Dendritic cell treated with granulocyte-macrophage colony-stimulating factor and Interleukin-4, amounts not matched to agents 40 ng/mL and 50 ng/mL, for 4 days (primary cell): ENCODE measurements around the gene TSPAN5.

ENCODE experiments used
- H3K27ac Mint-ChIP-seq: one replicate; pipeline ENCODE4 v1.8.0; 2022; ENCODE audit warnings: mild to moderate bottlenecking, mixed read lengths
- H3K27me3 Mint-ChIP-seq: one replicate; pipeline ENCODE4 v1.8.0; 2022; ENCODE audit warnings: mild to moderate bottlenecking, mixed read lengths
- H3K36me3 Mint-ChIP-seq: one replicate; pipeline ENCODE4 v1.8.0; 2022; ENCODE audit warnings: low read depth, mixed read lengths
- H3K4me1 Mint-ChIP-seq: one replicate; pipeline ENCODE4 v1.8.0; 2022; ENCODE audit warnings: low read depth, mixed read lengths
- H3K4me3 Mint-ChIP-seq: one replicate; pipeline ENCODE4 v1.8.0; 2022; ENCODE audit warnings: mild to moderate bottlenecking, moderate library complexity, mixed read lengths
- H3K9me3 Mint-ChIP-seq: one replicate; pipeline ENCODE4 v1.8.0; 2022; ENCODE audit warnings: mixed read lengths
- intact Hi-C: fragments of 100-400 bp; cut with micrococcal nuclease; formaldehyde crosslinking; loops from one replicate; pipeline ENCODE4 v1.15.0; 2022

Gene TSPAN5

DNA sequence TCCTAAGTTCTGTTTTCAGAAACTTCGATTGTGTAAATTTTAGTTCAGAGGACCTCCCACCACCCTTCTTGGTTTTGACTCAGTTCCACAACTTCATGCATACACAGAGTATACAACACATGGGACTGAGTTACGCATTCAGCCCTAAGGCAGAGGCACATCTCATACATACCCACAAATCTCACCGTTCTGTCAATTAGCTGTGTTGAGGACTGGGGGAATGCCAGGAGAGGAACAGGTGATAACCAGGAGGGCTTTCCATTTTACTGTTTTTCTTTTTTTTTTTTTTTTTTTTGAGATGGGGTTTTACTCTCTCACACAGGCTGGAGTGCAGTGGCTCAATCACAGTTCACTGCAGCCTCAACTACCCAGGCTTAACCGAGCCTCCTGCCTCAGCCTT, 150.2 kb downstream of the TSPAN5 start:
- Mint-ChIP-seq H3K27ac (no peak overlapping the region), H3K9me3 (no peaks in the 10 kb centered on the region), H3K36me3 (no peaks in the 10 kb centered on the region), H3K4me1 (peaks cover 4% of the 10 kb centered on the region), H3K27me3 (no peaks in the 10 kb centered on the region), H3K4me3 (no peak overlapping the region)
- intact Hi-C loops: no loop called here

DNA sequence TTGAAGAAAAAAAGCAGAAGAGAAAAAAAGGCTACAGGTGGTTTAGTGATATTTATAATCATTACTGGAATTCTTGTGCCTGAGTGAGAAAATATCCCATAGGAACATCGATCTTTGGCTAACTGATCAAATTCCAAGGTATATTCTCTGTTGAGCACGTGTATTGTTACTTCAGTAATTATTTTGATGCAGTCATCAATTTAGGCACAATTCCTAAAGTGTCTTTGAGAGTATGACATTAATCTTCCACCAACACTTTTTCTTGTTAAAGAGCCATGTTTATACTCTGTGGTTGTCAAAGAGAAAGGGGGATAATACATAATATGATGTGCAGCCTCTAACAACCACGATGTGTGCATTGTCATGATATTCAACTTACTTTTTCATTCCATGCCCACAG, 151.1 kb downstream of the TSPAN5 start:
- H3K9me3 Mint-ChIP-seq: no peaks in the 10 kb centered on the region
- no peaks in the 10 kb centered on the region for H3K27me3 Mint-ChIP-seq
- no peak overlapping the region for H3K4me3 Mint-ChIP-seq
- H3K36me3 Mint-ChIP-seq: no peaks in the 10 kb centered on the region
- intact Hi-C loops: no loop called here
- peaks cover 4% of the 10 kb centered on the region for H3K4me1 Mint-ChIP-seq
- no peak overlapping the region for H3K27ac Mint-ChIP-seq

DNA sequence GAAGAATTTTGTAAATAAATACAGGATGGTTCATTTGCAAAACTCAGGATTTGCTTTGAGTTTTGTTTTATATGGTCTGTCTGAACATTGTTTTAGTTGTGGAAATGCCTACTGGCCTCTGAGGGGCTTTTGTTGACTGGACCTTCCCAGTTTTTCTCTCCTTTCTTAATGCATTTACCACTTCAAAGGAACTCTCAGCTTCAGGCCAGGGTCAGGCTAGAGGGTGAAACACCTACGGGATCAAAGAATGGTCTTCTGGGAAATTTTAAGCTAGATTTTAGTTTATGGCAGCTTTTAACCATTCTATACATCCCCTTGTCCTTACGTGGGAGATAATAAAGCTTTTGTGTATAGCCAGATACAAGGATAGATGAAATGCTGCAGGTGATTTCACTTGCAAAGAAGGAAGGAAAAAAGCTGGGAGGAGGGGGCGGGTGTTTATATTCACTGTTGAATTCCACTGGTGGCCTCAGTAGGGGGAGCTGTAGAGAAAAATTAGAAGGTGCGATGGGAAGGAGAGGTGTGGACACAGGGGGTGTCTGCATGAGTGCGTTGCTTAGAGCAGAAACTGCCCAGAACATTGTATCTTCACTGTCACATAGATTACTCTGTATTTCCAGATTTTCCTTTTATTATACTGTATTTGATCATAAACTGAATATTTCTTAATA, 151.8 kb downstream of the TSPAN5 start:
- H3K4me1 Mint-ChIP-seq: peaks cover 5% of the 10 kb centered on the region
- H3K4me3 Mint-ChIP-seq: no peak overlapping the region
- H3K9me3 Mint-ChIP-seq: peaks cover 5% of the 10 kb centered on the region
- intact Hi-C loops: no loop called here
- H3K27me3 Mint-ChIP-seq: no peaks in the 10 kb centered on the region
- no peak overlapping the region for H3K27ac Mint-ChIP-seq
- no peaks in the 10 kb centered on the region for H3K36me3 Mint-ChIP-seq

DNA sequence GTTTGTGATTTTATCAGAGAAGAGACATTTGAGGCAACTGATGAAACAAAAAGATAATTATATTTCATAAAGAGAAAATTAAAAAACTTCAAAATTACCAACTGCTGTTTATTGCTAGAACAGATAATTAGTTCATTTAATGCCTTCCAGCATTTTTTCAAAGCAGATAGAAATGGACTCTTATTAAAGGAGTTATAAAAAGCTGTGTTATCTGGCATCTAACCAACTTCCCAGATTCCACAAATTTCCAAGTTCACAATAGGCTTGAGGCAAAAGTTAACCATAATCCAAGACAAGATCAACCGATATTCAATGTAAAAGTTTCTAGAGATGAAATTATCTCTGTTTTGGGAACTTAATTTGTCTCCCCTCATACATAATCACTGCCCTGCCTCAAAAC, 152.4 kb downstream of the TSPAN5 start:
- no peak overlapping the region for H3K4me3 Mint-ChIP-seq
- H3K27ac Mint-ChIP-seq: no peak overlapping the region
- intact Hi-C loops: no loop called here
- peaks cover 11% of the 10 kb centered on the region for H3K4me1 Mint-ChIP-seq
- no peaks in the 10 kb centered on the region for H3K27me3 Mint-ChIP-seq
- H3K36me3 Mint-ChIP-seq: no peaks in the 10 kb centered on the region
- H3K9me3 Mint-ChIP-seq: peaks cover 11% of the 10 kb centered on the region

DNA sequence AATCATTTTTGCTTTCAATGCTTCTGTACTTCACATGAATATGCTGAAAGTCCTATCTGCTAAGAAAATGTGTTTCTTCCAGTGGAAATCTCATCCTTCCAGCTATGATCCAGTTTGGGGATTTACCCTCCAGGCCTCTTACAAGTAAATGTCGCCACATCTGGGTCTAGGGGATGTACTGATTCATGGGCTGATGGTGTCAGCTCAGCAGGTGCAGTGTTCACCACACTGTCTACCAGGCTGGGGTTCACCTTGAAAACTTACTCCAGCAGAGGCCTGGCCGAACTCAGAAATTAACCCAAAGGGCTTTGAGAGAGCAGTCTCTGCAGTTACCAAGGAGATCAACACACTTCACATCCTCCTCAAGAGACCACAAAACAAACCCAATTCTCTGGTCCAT, 154.3 kb downstream of the TSPAN5 start:
- intact Hi-C loops: no loop called here
- H3K4me1 Mint-ChIP-seq: peaks cover 6% of the 10 kb centered on the region
- H3K27ac Mint-ChIP-seq: no peak overlapping the region
- H3K36me3 Mint-ChIP-seq: no peaks in the 10 kb centered on the region
- no peaks in the 10 kb centered on the region for H3K27me3 Mint-ChIP-seq
- peaks cover 12% of the 10 kb centered on the region for H3K9me3 Mint-ChIP-seq
- H3K4me3 Mint-ChIP-seq: no peak overlapping the region

DNA sequence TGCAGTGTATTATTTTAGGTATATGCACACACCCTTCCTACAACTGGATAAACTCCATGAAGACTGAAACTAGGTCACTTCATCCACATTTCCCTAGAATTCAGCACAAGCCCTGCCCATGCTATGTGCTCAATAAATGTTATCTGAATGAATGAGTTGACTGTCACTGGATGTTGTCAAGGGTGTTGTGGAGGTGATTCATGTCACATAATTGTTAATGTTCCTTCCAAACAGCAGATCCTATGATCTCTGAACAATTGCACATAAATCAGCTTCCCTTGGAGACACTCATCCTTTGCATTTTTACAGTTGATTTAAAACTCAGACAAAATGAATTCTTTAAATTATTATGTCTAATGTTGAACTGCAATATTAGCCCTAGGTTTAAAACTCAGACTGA, 154.7 kb downstream of the TSPAN5 start:
- intact Hi-C loops: no loop called here
- no peaks in the 10 kb centered on the region for H3K27me3 Mint-ChIP-seq
- H3K4me3 Mint-ChIP-seq: no peak overlapping the region
- H3K27ac Mint-ChIP-seq: no peak overlapping the region
- H3K36me3 Mint-ChIP-seq: no peaks in the 10 kb centered on the region
- peaks cover 12% of the 10 kb centered on the region for H3K9me3 Mint-ChIP-seq
- peaks cover 6% of the 10 kb centered on the region for H3K4me1 Mint-ChIP-seq

DNA sequence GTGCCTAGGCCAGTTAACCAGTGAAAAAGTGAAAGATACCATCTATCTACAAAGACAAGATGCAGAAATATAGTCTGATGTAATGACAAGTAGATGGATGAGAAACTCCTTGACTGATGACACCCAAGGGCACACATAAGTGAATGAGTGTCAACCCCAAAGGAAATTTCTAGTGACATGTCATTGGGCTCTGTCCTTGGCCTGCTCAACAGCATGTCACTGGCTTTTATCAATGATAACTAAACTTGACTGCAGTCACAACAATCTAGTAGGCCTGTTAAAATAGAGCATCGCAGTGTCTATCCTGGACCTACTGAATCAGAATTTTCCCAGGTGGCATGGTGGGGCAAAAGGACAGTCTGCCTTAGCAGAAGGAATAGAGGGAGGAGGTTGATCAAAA, 155.8 kb downstream of the TSPAN5 start:
- Mint-ChIP-seq H3K27ac (no peak overlapping the region), H3K36me3 (no peaks in the 10 kb centered on the region), H3K4me3 (no peak overlapping the region), H3K27me3 (no peaks in the 10 kb centered on the region), H3K9me3 (peaks cover 12% of the 10 kb centered on the region), H3K4me1 (peaks cover 6% of the 10 kb centered on the region)
- intact Hi-C loops: no loop called here

DNA sequence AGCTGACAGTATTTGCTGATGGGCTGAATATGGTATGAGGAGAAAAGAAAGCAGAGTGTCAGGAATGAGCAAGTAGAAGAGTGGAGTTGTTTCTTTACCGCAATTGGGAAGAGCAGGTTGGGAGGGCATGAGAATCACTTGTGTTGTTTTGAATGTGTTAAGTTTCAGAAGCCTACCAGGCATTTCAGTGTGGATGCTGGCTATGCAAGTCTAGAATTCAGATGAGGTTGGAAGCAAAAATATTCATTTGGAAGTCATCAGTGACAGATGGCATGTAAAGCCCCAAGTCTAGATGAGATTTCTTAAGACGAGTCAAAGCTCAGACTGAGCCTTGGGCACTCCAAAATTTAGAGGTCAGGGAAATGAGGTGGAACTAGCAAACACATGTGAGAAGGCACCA, 156.4 kb downstream of the TSPAN5 start:
- no peaks in the 10 kb centered on the region for H3K36me3 Mint-ChIP-seq
- H3K4me3 Mint-ChIP-seq: no peak overlapping the region
- H3K27me3 Mint-ChIP-seq: no peaks in the 10 kb centered on the region
- intact Hi-C loops: no loop called here
- H3K9me3 Mint-ChIP-seq: peaks cover 12% of the 10 kb centered on the region
- H3K27ac Mint-ChIP-seq: no peak overlapping the region
- peaks cover 6% of the 10 kb centered on the region for H3K4me1 Mint-ChIP-seq

DNA sequence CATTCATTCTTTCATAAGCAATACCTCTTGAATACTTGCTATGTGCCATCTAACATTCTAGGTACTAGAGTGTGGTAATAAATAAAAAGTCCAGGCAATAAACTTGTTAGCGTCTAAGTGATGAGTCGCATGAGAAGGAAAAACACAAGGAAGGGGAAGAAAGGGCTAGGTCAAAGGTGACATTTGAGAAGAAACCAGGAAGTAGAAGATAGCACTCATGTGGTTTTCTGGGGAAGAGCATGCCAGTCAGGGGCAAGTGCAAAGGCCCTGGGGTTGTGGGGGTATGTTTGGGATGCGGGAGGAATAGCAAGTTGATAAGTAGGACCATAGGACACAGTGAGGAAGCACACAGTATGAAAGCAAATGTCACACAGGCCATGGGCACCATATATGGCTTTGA, 157.0 kb downstream of the TSPAN5 start:
- intact Hi-C loops: no loop called here
- no peaks in the 10 kb centered on the region for H3K27me3 Mint-ChIP-seq
- peaks cover 6% of the 10 kb centered on the region for H3K4me1 Mint-ChIP-seq
- no peak overlapping the region for H3K4me3 Mint-ChIP-seq
- H3K9me3 Mint-ChIP-seq: peaks cover 12% of the 10 kb centered on the region
- H3K27ac Mint-ChIP-seq: no peak overlapping the region
- no peaks in the 10 kb centered on the region for H3K36me3 Mint-ChIP-seq

DNA sequence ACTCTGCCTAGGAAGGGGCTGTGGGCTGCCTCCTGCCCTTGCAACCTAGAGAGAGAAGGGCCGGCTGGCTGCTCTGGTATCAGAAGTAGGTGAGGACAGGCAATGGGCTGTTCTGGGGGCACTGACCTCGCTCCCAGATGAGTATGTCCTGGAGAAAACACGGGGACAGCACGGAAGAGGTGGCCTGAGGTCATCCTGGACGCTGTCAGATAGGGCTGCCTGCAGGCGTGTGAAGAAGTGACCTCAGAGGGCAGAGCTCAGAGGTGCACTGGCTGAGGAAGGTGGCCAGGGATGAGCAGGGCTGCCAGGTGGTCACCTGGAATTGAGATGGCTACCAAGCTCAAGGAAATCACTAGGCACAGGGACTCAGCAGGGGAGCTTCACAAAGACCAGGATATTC, 159.6 kb downstream of the TSPAN5 start:
- Mint-ChIP-seq H3K27me3 (no peaks in the 10 kb centered on the region), H3K4me3 (no peak overlapping the region), H3K4me1 (peaks cover 6% of the 10 kb centered on the region), H3K27ac (no peak overlapping the region), H3K36me3 (no peaks in the 10 kb centered on the region), H3K9me3 (peaks cover 12% of the 10 kb centered on the region)
- intact Hi-C loops: no loop called here

DNA sequence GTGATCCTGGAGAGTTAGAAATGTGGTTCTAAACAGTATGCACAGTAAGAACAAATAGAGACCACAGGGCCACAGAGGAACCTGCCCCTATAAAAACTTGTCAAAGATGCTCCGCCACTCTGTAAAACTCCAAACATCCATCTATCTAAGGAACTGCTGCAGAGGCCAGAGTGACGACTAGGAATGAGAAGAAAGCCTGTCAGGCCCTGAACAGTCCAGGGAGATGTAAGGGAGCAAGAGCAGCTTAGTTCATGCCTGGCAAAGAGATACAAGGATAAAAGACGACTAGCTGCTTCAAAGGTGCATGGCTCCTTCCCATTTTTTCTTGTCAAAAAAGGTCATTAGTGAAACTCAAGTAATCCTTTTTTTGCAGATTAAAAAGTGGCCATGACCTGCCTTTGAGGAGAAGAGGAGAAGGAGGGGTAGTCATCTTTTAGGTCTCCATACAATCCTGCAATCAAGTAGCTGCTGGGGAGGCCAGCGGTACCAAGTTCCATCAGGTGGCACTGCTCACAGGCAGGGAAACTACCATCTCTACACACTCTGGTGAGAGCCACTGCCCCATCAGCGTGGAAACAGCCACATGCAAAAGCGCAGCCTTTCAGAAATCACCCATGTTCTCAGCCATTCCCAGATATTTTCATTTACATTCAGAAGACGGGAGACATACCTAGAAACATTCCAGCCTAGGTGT, 162.1 kb downstream of the TSPAN5 start:
- intact Hi-C loops: no loop called here
- H3K4me3 Mint-ChIP-seq: no peak overlapping the region
- H3K27me3 Mint-ChIP-seq: no peaks in the 10 kb centered on the region
- no peak overlapping the region for H3K27ac Mint-ChIP-seq
- peaks cover 4% of the 10 kb centered on the region for H3K9me3 Mint-ChIP-seq
- peaks cover 2% of the 10 kb centered on the region for H3K4me1 Mint-ChIP-seq
- no peaks in the 10 kb centered on the region for H3K36me3 Mint-ChIP-seq

DNA sequence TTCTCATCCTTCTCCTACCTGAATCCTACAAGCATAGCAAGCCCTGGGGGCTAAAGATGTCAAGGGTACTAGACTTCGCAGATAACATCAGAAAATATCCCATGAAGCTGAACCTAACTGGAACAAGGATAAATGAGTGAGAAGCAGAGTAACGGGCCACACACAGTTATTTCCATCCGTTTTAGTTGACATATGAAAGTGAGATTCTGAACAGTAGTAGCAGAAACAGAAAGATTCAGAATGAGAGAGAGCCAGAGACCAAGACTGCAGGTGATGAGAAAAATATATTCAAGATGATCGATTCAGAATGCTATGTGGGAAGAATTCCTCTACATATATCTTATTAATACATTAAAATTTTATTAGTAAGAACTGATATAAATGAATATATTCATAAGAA, 165.1 kb downstream of the TSPAN5 start:
- intact Hi-C loops: no loop called here
- Mint-ChIP-seq H3K27ac (no peak overlapping the region), H3K9me3 (no peaks in the 10 kb centered on the region), H3K27me3 (no peaks in the 10 kb centered on the region), H3K4me3 (no peak overlapping the region), H3K36me3 (no peaks in the 10 kb centered on the region), H3K4me1 (no peaks in the 10 kb centered on the region)

DNA sequence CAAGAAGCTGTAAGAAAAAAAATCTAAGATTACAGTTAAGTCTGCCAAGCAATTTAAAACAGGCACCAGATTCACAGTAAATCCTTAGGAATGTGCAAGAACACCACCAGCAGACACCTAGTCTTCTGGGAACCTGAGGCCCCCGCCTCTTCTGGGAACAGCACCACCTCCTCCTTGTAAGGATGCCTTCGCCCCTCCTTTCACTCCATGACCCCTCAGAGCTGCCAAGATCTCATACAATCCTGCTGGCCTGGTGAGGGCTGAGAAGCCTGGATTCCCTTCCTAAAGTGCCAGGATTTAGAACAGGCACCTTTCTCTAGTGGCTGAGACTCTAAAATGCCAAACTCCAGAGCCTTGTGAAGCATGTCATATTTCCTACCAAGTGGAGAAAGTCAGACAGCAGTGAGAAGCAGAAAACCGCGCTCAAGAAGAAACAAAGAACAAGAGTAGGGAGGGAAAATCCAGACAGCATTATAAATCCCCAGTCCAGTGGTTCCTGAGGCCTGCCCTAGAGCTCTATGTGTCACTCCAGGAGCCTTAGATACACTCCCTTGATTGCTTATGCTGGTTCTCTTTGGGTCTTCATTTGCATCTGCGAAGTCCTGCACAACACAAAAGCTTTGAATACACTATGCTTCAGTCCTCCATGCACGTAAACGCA, 166.4 kb downstream of the TSPAN5 start:
- intact Hi-C loops: no loop called here
- no peaks in the 10 kb centered on the region for H3K36me3 Mint-ChIP-seq
- no peaks in the 10 kb centered on the region for H3K27me3 Mint-ChIP-seq
- H3K4me3 Mint-ChIP-seq: no peak overlapping the region
- H3K27ac Mint-ChIP-seq: no peak overlapping the region
- H3K4me1 Mint-ChIP-seq: no peaks in the 10 kb centered on the region
- no peaks in the 10 kb centered on the region for H3K9me3 Mint-ChIP-seq

DNA sequence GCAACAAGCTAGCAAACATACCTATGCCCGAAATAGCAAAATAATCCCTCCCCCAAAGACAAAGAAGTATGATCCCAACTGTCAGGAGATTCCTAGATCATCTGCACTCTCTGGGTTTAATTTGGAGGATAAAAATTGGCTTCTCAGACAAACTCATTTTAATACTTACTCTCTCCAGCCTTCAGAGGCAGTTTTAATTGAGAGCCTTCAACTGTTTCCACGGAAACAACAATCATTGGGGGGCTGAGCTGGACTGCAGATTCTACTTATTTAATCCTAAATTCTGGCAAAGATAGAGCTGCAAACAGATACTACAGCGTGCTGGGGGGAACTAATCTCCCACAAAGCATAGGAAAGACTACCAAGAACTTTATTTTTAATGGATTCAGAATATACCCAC, 168.2 kb downstream of the TSPAN5 start:
- H3K9me3 Mint-ChIP-seq: no peaks in the 10 kb centered on the region
- no peaks in the 10 kb centered on the region for H3K27me3 Mint-ChIP-seq
- H3K4me3 Mint-ChIP-seq: no peak overlapping the region
- H3K4me1 Mint-ChIP-seq: no peaks in the 10 kb centered on the region
- H3K36me3 Mint-ChIP-seq: no peaks in the 10 kb centered on the region
- intact Hi-C loops: no loop called here
- no peak overlapping the region for H3K27ac Mint-ChIP-seq
